ENCODE results near the gene SHISAL1.

SHISAL1 gene

GRCh38 chr22:44333847-44334635 lies 21.3 kb upstream of the SHISAL1 start:
- TF ChIP-seq CTCF (conservative IDR thresholded peaks at IDR 0.05; ENCODE audit: low read depth), result no peak
- H3K27ac ChIP-seq, result no peak overlapping the region
- ChIA-PET POLR2A (ENCODE audit: low non-redundant PET) (no interaction called here), CTCF (no interaction called here)
- no peak for DNase-seq (ENCODE audit: low spot score)

GRCh38 chr22:44332946-44333345 lies 20.2 kb upstream of the SHISAL1 start:
- no peak for DNase-seq (ENCODE audit: low spot score)
- H3K27ac ChIP-seq, result no peak overlapping the region
- TF ChIP-seq CTCF (conservative IDR thresholded peaks at IDR 0.05; ENCODE audit: low read depth), result no peak
- ChIA-PET CTCF (interaction anchor here (0.6 kb wide), 1 partner anchor 448 kb away, joined by 3 read pairs; no protein-coding TSS in a partner anchor), POLR2A (ENCODE audit: low non-redundant PET) (no interaction called here)

- CTCF ChIA-PET, result interaction anchor here (0.6 to 0.8 kb wide), 2 partner anchors 37 to 260 kb away, joined by 3 read pairs; no protein-coding TSS in a partner anchor
- H3K27ac ChIP-seq, result no peak overlapping the region
- POLR2A ChIA-PET (ENCODE audit: low non-redundant PET), result no interaction called here
- no peak for TF ChIP-seq CTCF (conservative IDR thresholded peaks at IDR 0.05; ENCODE audit: low read depth)
- DNase-seq (ENCODE audit: low spot score), result no peak
Measured at GRCh38 chr22:44331881-44332714, 19.3 kb upstream of the SHISAL1 start.

GRCh38 chr22:44330744-44331660 lies 18.3 kb upstream of the SHISAL1 start:
- ChIA-PET POLR2A (ENCODE audit: low non-redundant PET) (no interaction called here), CTCF (interaction anchor here (0.6 to 0.9 kb wide), 3 partner anchors 38 to 259 kb away, joined by 3 to 4 read pairs (median 3); no protein-coding TSS in a partner anchor)
- no peak for TF ChIP-seq CTCF (conservative IDR thresholded peaks at IDR 0.05; ENCODE audit: low read depth)
- H3K27ac ChIP-seq, result peak overlapping the region; percentile 72
- DNase-seq (ENCODE audit: low spot score), result no peak

- no peak for DNase-seq (ENCODE audit: low spot score)
- ChIA-PET CTCF (interaction anchor here (0.6 to 0.9 kb wide), 2 partner anchors 69 to 337 kb away, joined by 3 to 4 read pairs; no protein-coding TSS in a partner anchor), POLR2A (ENCODE audit: low non-redundant PET) (no interaction called here)
- H3K27ac ChIP-seq, result peak overlapping the region; percentile 72
- no peak for TF ChIP-seq CTCF (conservative IDR thresholded peaks at IDR 0.05; ENCODE audit: low read depth)
Measured at GRCh38 chr22:44330188-44330743, 17.5 kb upstream of the SHISAL1 start.

Measured in RWPE1 (cell line).